DMS53 treated with DMSO at 0.1 percent for 48 hours (cell line): ENCODE measurements around the gene EIF4A3.
A peak's percentile ranks its signal among the peaks of the same experiment; 100 is the strongest.
"Not testable (repeated sequence)": the region's sequence is repeated elsewhere in the genome, so short reads cannot be mapped to it uniquely, and the experiment has no call there.

Experiments
- DNase-seq: peaks from one replicate; lab custom pipeline; 2025; ENCODE audit not compliant: unreplicated experiment; lab: John Stamatoyannopoulos, UW

EIF4A3 gene

DNA sequence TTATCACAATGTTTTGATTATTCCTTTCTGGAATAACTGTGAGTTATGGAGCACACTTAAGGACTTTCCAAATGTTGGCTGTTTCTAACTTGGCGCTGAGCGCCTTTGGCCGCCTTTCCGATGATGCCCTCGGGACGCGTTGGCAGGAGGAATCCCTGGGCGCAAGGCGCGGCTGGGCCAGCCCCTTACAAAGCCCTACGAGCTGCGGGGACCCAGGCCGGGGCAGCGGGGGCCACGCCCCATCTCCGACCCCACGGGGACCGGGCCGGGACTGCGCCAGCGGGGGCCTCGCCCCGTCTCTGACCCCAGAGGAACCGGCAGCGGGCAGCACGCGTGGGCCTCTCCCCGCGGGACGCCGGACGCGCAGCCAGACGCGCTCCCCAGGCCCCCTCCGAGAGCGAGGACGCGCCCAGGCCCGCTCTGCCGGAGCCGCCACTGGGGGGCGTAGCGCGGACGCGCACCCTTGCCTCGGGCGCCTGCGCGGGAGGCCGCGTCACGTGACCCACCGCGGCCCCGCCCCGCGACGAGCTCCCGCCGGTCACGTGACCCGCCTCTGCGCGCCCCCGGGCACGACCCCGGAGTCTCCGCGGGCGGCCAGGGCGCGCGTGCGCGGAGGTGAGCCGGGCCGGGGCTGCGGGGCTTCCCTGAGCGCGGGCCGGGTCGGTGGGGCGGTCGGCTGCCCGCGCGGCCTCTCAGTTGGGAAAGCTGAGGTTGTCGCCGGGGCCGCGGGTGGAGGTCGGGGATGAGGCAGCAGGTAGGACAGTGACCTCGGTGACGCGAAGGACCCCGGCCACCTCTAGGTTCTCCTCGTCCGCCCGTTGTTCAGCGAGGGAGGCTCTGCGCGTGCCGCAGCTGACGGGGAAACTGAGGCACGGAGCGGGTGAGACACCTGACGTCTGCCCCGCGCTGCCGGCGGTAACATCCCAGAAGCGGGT, 45.6 kb downstream of the EIF4A3 start, which contains the start of gene GAA:
Gene GAA, plus strand, starts transcription at position 571 of the 935 bp plus-strand sequence. CDS start 3,006 bp downstream, outside the sequence.
- peak; percentile 58 for DNase-seq

DNA sequence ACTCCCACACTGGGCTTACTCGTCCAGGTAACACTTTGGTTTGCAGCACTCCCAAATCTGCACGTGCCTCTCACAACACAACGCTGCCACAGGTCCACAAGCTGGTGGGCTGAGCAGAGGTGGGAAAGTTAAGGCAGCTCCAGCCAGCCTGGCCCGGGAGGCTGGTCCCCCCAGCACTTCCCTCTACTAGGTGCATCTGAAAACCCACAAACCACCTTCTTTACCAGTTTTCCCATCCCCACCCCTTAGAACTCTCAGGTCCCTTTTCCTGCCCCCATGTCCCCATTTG, 46.9 kb downstream of the EIF4A3 start:
- DNase-seq: no peak

DNA sequence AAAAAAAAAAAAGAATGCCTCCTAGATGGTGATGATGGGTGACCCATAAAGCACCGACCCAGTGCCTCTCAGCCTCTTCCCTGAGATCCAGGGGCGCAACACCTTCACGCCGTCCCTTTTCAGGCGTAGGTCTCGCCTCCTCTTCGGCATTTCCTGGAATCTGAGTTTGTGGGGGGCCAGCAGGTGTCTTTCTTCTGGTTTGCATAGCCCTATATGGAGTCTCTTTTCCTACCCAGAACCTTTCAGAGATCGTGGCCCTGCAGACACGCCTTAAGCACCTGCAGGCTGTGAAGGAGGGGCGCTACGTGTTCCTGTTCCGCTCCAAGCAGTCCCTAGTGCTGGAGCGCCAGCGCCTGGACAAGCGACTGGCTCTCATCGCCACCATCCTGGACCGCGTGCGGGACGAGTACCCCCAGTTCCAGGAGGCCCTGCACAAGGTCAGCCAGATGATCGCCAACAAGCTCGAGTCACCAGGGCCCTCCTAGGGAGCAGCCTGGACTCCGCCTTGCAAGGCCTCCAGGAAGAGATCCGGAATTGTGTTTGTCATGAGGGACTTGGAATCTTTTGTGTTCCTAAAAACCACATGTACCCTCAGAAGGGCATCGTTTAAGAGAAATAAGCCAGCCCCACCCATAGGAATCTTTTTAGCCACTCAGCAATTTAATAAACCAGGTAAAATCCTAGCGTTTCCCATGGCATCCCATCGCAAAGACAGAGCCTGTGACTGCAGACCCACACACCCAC, 47.5 kb downstream of the EIF4A3 start:
- no peak for DNase-seq

DNA sequence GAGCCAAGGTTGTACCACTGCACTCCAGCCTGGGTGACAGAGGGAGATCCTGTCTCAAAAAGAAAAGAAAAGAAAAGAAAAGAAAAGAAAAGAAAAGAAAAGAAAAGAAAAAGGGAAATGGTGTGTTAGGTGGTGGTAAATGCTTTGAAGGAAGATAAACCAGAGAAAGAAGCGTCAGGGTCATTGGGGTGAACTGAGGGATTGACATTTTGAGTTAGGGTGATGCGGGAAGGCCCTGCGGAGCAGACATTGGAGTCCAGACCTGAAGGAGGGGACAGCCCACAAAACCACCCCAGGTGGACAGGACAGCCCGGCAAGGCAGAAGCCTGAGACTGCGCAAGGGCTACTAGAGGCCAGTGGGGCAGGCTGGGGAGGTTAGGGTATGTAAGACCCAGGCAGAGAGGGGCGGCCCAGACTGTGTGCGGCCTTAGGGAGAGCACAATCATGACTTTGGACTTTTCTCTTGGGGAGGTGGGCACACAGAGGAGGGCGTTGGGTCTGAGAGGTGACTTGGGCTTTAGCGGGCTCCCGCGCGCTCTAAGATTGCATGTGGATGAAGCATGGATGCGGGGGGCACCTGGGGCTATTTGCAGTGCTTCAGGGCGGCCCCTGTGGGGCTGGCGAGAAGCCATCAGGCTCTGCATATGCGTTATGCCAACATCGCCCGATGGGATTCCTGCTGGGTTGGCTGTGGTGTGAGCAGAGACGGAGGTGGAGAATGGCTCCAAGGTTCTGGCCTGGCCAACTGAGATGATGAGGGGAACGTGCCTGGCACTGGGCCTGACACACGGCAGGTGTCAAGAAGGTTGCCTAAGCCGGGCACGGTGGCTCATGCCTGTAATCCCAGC, 48.9 kb downstream of the EIF4A3 start:
- DNase-seq: no peak

DNA sequence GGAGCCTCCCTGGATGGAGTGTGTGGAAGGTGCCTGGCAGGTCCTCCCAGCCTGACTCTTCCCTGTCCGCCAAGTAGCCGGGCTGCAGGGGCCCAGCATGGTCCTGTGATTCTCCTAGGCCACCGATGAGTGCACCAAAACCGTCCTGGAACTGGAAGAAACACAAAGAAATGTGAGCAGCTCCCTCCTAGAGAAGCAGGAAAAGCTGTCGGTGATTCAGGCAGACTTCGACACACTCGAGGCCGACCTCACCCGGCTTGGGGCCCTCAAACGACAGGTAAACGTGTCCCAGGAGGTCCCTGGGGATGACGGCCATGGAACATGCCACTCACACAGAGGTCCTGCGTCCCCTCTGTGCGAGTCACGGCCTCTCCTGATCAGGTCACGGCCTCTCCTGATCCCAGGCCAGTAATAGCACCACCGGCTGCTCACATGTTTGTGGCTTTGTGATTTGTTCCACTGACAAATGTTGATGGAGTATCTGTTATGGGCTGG, 49.8 kb downstream of the EIF4A3 start:
- DNase-seq: no peak

DNA sequence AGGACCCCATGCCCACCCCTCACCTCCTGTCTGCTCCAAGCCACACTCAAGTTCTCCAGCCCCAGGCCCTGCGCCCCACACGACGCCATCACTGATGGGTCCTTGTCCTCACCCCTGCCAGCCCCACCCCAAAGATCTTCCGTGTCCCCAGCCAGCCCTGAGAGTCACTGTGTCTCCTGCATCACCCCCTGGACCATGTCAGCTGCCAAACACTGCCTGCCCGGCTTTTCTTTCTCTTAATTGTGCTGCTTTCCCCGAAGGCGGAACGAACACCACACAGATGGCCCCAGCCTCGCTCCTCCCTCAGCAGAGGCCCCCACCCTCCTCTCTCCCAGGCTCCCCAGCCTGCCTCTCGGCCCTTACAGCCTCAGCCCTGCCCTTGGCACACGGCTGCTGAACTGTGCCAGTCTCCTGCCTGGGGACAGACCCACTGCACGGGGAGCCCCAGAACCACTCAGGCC, 50.3 kb downstream of the EIF4A3 start:
- no peak for DNase-seq

DNA sequence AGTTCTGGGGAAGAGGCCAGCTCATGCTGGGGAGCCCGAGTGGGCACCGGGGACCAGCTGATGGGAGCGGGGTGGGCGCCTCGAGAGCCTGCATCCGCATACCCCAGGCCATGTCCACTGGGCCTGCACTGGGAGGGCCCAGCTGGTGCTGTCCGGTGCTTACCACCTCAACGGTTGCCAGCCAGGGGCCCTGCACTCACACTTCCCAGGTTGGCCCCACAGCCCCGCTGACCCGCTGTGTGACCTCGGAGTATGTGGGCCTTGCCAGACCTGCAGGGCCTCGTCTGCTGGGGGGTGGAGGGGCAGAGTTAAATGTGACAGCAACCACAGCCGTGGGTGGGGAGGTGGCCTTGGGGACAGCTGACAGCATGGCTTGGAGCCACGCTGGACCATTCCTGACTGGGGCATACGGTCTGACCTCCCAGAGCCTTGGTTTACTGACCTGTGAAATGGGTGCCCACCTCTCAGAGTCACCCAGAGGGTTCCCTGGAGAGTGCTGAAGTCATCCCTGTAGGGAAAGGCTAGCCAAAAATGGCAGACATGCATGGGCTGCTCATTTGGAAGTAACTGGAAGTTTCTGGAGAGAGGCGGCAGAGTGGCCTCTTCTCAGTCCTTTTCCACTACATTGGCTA, 51.0 kb downstream of the EIF4A3 start:
- DNase-seq: no peak

DNA sequence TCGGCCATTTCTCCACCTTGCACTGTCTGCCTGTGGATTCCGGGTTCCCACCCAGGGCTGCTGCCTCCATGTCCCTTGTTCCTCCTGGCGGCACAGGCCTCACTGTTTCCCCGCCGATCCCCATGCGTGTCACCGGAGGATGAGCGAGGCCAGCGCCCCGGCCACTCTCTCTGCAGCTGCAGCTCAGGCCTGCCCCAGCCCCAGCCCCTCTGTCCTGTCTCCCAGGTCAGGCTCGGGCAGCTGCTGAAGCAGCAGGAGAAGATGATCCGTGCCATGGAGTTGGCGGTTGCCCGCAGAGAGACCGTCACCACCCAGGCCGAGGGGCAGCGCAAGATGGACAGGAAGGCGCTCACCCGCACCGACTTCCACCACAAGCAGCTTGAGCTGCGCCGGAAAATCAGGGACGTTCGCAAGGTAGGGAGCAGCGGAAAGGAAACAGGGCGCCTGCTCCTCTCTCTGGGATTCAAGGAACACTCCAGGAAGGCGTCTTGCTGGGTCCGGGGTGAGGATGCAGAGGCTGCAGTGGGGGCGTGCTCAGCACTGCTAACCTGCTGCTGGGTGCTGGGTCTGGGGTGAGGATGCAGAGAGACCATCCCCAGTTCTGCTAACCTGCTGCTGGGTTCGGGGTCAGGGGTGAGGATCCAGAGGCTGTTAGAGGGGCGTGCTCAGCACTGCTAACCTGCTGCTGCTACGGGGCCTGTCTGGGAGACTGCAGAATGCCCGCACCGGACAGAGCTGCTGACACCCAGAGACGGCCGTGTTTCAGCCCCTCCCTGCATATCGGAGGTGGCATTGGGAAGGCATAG, 51.7 kb downstream of the EIF4A3 start:
- no peak for DNase-seq

DNA sequence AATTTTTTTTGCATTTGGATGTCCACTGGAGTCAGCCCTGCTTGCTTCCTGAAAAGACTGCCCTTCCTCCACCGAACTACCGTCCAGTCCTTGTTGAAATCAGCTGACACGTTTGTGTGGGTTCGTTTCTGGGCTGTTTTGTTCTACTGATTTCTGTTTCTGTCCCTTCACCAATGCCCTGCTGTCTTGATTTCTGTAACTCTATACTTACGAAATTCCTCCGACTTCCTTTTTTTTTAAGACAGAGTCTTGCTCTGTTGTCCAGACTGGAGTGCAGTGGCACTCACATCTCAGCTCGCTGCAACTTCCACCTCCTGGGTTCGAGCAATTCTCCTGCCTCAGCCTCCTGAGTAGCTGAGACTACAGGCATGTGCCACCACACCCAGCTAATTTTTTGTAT, 54.0 kb downstream of the EIF4A3 start:
- DNase-seq: no peak

DNA sequence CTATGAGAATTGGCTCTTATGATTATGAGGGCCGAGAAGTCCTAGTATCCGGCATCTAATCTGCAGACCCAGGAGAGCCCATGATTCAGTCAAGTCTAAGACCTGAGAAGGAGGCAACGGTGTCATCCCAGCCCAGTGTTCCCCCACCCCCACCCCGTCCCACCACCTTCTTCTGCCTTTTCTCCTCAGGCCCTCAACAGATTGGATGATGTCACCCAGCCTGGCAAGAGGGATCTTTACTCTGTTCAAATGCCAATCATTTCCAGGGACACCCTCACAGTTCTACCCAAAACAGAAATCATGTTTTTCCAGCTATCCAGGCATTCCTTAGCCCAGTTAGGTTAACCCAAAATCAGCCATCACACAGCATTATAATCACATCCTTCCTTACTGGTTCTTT, 55.6 kb downstream of the EIF4A3 start:
- no peak for DNase-seq

DNA sequence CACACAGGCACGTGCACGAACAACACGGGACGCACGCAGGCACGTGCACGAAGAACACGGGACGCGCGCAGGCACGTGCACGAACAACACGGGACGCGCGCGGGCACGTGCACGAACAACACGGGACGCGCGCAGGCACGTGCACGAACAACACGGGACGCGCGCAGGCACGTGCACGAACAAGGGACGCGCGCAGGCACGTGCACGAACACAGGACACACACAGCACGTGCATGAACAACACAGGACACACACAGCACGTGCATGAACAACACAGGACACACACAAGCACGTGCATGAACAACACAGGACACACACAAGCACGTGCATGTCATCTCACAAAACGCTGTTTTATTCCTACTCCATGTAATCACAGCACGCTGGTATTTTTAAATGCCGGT, 56.8 kb downstream of the EIF4A3 start:
- not testable (repeated sequence) for DNase-seq

DNA sequence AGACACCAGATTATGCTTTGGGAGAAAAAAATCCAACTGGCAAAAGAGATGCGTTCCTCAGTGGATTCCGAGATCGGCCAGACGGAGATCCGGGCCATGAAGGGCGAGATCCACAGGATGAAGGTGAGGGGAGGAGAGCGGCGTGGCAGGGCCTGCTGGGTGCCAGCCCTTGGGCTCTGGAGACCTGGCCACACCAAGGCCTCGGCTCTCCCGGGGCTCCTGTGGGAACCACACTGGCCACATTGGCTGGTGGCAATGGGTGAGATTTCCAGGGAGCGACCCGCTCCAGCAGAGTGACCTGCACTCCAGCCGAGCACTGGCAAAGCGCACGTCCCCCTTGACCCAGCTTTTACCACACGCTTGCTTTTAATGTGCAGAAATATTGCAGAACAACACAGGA, 57.2 kb downstream of the EIF4A3 start:
- DNase-seq: no peak

DNA sequence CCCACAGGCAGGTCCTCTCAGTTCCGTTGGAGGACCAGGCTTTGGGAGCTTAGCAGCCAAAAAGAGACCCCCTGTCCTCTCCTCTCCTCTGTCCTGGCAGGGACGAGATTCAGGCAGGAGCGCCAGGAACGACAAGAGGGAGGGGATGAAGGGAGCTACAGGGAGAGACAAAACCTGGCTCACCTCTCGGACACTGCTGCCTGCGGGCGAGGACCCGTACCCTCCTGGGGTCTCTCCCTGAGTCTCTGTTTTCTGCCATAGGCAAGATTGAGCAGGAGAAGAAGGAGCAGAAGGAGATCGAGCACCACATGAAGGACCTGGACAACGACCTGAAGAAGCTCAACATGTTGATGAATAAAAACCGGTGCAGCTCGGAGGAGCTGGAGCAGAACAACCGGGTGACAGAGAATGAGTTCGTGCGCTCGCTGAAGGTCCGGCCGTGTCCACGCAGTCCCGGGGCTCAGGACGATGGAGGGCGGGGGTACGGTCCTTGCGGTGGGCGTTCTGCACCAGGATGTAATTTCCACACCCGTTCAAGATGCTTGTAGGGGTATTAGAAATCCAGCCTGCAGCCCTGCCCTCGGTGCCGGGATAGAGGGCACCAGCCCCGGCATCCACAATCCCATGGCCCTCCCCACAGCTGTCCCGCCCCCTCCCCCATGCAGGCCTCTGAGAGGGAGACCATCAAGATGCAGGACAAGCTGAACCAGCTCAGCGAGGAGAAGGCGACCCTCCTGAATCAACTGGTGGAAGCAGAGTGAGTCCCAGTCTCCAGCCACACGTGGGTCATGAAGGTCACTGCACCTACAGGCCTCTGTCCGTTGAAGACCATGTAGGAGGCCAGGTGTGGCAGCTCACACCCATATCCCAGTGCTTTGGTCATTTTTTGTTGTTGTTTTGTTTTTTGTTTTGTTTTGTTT, 59.3 kb downstream of the EIF4A3 start:
- DNase-seq: no peak

DNA sequence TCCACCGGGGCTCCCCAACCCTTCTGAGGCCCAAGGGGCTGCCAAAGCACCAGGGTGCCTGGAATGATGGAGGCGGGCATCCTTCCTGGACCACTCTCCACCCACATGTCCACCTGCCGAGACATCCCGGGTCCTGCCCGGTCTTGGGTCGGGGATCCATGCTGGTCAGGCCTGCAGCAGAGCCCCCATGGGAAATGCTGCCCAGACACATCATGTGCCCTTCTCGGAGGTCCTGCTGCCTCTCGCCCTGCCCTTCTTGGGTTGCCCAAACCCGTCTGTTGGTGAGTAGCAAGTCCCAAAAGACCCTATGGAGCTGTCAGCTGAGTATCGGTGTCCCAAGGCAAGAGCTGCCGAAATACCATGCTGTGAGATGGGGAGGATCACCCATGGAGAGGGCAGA, 60.3 kb downstream of the EIF4A3 start:
- no peak for DNase-seq

DNA sequence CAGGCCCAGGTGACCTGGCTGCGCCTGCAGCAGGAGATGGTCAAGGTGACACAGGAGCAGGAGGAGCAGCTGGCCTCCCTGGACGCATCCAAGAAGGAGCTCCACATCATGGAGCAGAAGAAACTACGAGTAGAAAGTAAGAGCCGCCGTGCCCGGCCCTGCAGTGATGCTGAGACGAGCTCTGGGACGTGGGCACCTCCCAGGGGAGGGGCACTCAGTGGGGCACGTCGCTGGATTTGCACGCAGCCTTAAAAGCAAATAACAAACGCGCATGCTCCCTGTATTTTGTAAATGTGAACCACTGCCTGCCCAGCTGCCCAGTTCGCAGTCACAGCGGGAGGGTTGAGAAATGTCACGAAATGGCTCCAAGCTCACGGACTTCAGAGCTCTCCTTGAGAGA, 60.8 kb downstream of the EIF4A3 start:
- peak; percentile 67 for DNase-seq

DNA sequence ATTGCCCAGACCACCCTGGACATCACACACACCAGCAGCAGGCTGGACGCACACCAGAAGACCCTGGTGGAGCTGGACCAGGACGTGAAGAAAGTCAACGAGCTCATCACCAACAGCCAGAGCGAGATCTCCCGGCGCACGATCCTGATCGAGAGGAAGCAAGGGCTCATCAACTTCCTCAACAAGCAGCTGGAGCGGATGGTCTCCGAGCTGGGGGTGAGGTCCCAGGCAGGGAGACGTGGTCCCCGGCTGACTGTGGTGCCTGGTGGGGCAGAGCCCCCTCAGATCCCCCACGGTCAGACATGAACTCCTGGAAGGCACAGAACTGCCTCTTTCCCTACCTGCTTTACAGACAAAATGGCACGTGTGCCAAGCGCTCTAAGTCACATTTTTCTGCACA, 62.2 kb downstream of the EIF4A3 start:
- no peak for DNase-seq
